Measurements from ENCODE around the gene CACHD1.

CACHD1 gene

GRCh38 chr1:64525116-64525686 is 55.3 kb downstream of the CACHD1 start:
- H3K4me3 ChIP-seq (ENCODE audit: low read depth, low read length) = no peak overlapping the region
- TF ChIP-seq CTCF (IDR thresholded peaks at IDR 0.05; ENCODE audit: low read depth, low read length, missing control alignments) = no peak
- DNase-seq (ENCODE audit: low read depth) = no peak

- no peak for TF ChIP-seq CTCF (IDR thresholded peaks at IDR 0.05; ENCODE audit: low read depth, low read length, missing control alignments)
- DNase-seq (ENCODE audit: low read depth) = no peak
- H3K4me3 ChIP-seq (ENCODE audit: low read depth, low read length) = no peak overlapping the region
These were observed 56.4 kb downstream of the CACHD1 start for GRCh38 chr1:64526312-64526711.

GRCh38 chr1:64527165-64527564 is 57.2 kb downstream of the CACHD1 start:
- TF ChIP-seq CTCF (IDR thresholded peaks at IDR 0.05; ENCODE audit: low read depth, low read length, missing control alignments) = no peak
- no peak for DNase-seq (ENCODE audit: low read depth)
- H3K4me3 ChIP-seq (ENCODE audit: low read depth, low read length) = no peak overlapping the region

GRCh38 chr1:64527786-64528185 is 57.9 kb downstream of the CACHD1 start:
- no peak for TF ChIP-seq CTCF (IDR thresholded peaks at IDR 0.05; ENCODE audit: low read depth, low read length, missing control alignments)
- DNase-seq (ENCODE audit: low read depth) = no peak
- H3K4me3 ChIP-seq (ENCODE audit: low read depth, low read length) = no peak overlapping the region

- H3K4me3 ChIP-seq (ENCODE audit: low read depth, low read length) = no peak overlapping the region
- no peak for DNase-seq (ENCODE audit: low read depth)
- TF ChIP-seq CTCF (IDR thresholded peaks at IDR 0.05; ENCODE audit: low read depth, low read length, missing control alignments) = no peak
These were observed 61.2 kb downstream of the CACHD1 start for GRCh38 chr1:64530969-64531692.

GRCh38 chr1:64532646-64533045 is 62.7 kb downstream of the CACHD1 start:
- H3K4me3 ChIP-seq (ENCODE audit: low read depth, low read length) = no peak overlapping the region
- TF ChIP-seq CTCF (IDR thresholded peaks at IDR 0.05; ENCODE audit: low read depth, low read length, missing control alignments) = no peak
- DNase-seq (ENCODE audit: low read depth) = no peak

Measured in GM12864 (cell line).